Panc1 (cell line): ENCODE measurements around the gene SLC12A8. TPM values are rescaled to one million over a fixed set of nuclear protein-coding genes. Genes with fewer than 3 reads are reported as not detected.
A peak's percentile ranks its signal among the peaks of the same experiment; 100 is the strongest.

Experiments
- ATAC-seq: fragments of 200-7000 bp; cut with Tn5 transposase; 2 replicates; pipeline ENCODE4 v1.9.1; 2020; ENCODE audit warnings: mild to moderate bottlenecking, moderate library complexity
- BruUV-seq: library from RNA; stranded (reverse); fragments of 400-500 nt; replicated peaks from 2 replicates; lab custom pipeline; 2021; lab: Mats Ljungman, UMichigan
- CTCF ChIA-PET: fragments of 300-600 bp; sonication (Branson Sonifier 250); formaldehyde crosslinking; loops from one replicate; lab custom pipeline; 2022; ENCODE audit warnings: antibody characterized with exemption; lab: Charles Lee
- POLR2A ChIA-PET: fragments of 300-600 bp; sonication (Branson Sonifier 250); formaldehyde crosslinking; loops from one replicate; lab custom pipeline; 2022; ENCODE audit warnings: antibody characterized with exemption; lab: Charles Lee
- DNase-seq: peaks from one replicate; pipeline ENCODE4 v3.0.0-alpha.2; 2010; ENCODE audit warnings: low read depth, low spot score
- H3K27ac ChIP-seq: 2 replicates; pipeline ENCODE4 v1.5.1; 2011; ENCODE audit warnings: mild to moderate bottlenecking, low read length, inconsistent platforms
- H3K27me3 ChIP-seq: fragments of 200-500 bp; sonication (Bioruptor generic); 2 replicates; pipeline ENCODE4 v1.6.0; 2014; ENCODE audit warnings: low read length, inconsistent platforms; ENCODE audit not compliant: control insufficient read depth, insufficient read depth
- H3K36me3 ChIP-seq: fragments of 200-500 bp; sonication (Bioruptor generic); 2 replicates; pipeline ENCODE4 v1.5.1; 2014; ENCODE audit warnings: inconsistent platforms, mild to moderate bottlenecking, low read length, moderate library complexity; ENCODE audit not compliant: control insufficient read depth, insufficient read depth
- H3K4me1 ChIP-seq: 2 replicates; pipeline ENCODE4 v1.5.1; 2011; ENCODE audit warnings: inconsistent platforms, mild to moderate bottlenecking, low read length, moderate library complexity; ENCODE audit not compliant: control insufficient read depth, insufficient read depth
- H3K4me3 ChIP-seq, 2 experiments: 2 replicates each; pipeline ENCODE4 v1.5.1; 2011 to 2012; ENCODE audit warnings: low read depth in 2 of 2, low read length in 2 of 2, mild to moderate bottlenecking in 2 of 2, inconsistent platforms in 1 of 2, moderate library complexity in 1 of 2
- H3K9me3 ChIP-seq: fragments of 200-500 bp; sonication (Bioruptor generic); 2 replicates; pipeline ENCODE4 v1.5.1; 2014; ENCODE audit warnings: low read depth, mild to moderate bottlenecking, inconsistent platforms, low read length, moderate library complexity; ENCODE audit not compliant: control insufficient read depth, insufficient read depth
- POLR2AphosphoS5 ChIP-seq: IDR thresholded peaks from 2 replicates; pipeline ENCODE4 v1.6.1; 2012; ENCODE audit warnings: mild to moderate bottlenecking, low read depth, low read length, moderate library complexity
- SIN3A ChIP-seq: IDR thresholded peaks from 2 replicates; pipeline ENCODE4 v1.6.1; 2012; ENCODE audit warnings: low read depth, mild to moderate bottlenecking, low read length, moderate library complexity, borderline replicate concordance; ENCODE audit not compliant: insufficient read depth
- TCF7L2 ChIP-seq: IDR thresholded peaks from 2 replicates; pipeline ENCODE4 v1.6.1; 2011; ENCODE audit warnings: mild to moderate bottlenecking, low read depth, low read length, inconsistent platforms
- in situ Hi-C: cut with HindIII; loops from 2 replicates; pipeline ENCODE4 v1.10.0; 2016; ENCODE audit warnings: low sequenced_read_pairs, low pct_unique_long_range_greater_than_20kb
- intact Hi-C: fragments of 100-400 bp; cut with micrococcal nuclease; formaldehyde crosslinking; loops from one replicate; pipeline ENCODE4 v1.10.0; 2022; ENCODE audit not compliant: unreplicated experiment
- total RNA-seq: library from RNA; stranded (reverse); gene quantifications from one replicate; pipeline ENCODE4 v1.2.1, GENCODE V29; 2021; ENCODE audit not compliant: unreplicated experiment
- TF ChIP-seq, protein P1 (sequence below): fragments of 450-650 bp; IDR thresholded peaks from 2 replicates; pipeline ENCODE4 v1.5.1; 2017; ENCODE audit warnings: mild to moderate bottlenecking
- TF ChIP-seq, protein P2 (sequence below), 2 experiments: IDR thresholded peaks; 2 replicates each; pipeline ENCODE4 v1.6.1; 2011 to 2012; ENCODE audit warnings: low read depth in 2 of 2, control low read depth in 1 of 2, low read length in 1 of 2, mild to moderate bottlenecking in 1 of 2, moderate library complexity in 1 of 2; ENCODE audit not compliant: insufficient read depth in 1 of 2

The SLC12A8 gene
- total RNA-seq, 1 experiment from 2014 or later: 7.0 TPM

DNA sequence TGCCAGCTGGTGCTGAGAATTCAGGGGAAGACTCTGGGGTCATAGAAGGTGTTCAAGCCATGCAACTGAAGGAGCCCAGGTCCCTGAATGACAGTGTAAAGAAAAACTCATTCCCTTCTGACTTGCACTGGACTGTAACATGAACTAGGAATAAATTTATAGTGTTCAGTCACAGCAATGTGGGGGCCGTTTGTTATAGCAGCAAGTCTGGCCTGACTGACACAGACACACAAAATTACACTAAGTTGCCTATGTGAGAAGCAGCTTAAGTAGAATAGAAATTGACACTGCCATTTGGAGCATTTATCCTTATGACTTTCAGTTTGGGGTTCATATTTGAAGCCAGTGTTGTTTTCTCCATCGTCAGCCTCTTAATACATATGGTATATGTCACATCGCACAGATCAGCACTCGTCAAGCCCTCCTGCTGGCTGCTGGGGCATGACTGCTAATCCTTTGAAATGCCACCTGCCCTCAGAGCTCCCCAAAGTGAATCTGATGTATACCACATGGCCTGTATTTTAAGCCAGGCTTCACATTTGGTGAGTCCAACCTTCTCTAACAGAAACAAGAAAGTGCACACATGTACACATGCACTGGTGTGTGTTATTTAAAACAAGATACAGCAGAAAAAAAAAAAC, 139.7 kb downstream of the SLC12A8 start:
- no TSS peak for BruUV-seq

GRCh38 chr3:125072301-125072700, 140.2 kb downstream of the SLC12A8 start:
- in situ Hi-C loops: no loop called here
- H3K9me3 ChIP-seq: no peaks in the 10 kb centered on the region
- TF ChIP-seq, protein P1, sequence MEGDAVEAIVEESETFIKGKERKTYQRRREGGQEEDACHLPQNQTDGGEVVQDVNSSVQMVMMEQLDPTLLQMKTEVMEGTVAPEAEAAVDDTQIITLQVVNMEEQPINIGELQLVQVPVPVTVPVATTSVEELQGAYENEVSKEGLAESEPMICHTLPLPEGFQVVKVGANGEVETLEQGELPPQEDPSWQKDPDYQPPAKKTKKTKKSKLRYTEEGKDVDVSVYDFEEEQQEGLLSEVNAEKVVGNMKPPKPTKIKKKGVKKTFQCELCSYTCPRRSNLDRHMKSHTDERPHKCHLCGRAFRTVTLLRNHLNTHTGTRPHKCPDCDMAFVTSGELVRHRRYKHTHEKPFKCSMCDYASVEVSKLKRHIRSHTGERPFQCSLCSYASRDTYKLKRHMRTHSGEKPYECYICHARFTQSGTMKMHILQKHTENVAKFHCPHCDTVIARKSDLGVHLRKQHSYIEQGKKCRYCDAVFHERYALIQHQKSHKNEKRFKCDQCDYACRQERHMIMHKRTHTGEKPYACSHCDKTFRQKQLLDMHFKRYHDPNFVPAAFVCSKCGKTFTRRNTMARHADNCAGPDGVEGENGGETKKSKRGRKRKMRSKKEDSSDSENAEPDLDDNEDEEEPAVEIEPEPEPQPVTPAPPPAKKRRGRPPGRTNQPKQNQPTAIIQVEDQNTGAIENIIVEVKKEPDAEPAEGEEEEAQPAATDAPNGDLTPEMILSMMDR: no peak
- no peak for TF ChIP-seq SIN3A
- no peak for TF ChIP-seq TCF7L2
- TF ChIP-seq, protein P2, sequence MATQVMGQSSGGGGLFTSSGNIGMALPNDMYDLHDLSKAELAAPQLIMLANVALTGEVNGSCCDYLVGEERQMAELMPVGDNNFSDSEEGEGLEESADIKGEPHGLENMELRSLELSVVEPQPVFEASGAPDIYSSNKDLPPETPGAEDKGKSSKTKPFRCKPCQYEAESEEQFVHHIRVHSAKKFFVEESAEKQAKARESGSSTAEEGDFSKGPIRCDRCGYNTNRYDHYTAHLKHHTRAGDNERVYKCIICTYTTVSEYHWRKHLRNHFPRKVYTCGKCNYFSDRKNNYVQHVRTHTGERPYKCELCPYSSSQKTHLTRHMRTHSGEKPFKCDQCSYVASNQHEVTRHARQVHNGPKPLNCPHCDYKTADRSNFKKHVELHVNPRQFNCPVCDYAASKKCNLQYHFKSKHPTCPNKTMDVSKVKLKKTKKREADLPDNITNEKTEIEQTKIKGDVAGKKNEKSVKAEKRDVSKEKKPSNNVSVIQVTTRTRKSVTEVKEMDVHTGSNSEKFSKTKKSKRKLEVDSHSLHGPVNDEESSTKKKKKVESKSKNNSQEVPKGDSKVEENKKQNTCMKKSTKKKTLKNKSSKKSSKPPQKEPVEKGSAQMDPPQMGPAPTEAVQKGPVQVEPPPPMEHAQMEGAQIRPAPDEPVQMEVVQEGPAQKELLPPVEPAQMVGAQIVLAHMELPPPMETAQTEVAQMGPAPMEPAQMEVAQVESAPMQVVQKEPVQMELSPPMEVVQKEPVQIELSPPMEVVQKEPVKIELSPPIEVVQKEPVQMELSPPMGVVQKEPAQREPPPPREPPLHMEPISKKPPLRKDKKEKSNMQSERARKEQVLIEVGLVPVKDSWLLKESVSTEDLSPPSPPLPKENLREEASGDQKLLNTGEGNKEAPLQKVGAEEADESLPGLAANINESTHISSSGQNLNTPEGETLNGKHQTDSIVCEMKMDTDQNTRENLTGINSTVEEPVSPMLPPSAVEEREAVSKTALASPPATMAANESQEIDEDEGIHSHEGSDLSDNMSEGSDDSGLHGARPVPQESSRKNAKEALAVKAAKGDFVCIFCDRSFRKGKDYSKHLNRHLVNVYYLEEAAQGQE (IDR thresholded peaks at IDR 0.05; ENCODE audit: insufficient read depth in 1 of 2, low read depth in 2 of 2, low read length in 1 of 2): no peak
- no peak for TF ChIP-seq POLR2AphosphoS5
- H3K4me3 ChIP-seq: no peak overlapping the region
- DNase-seq: no peak
- 0 out of 2 replicates have a peak, but pooled peaks cover 3% of the 10 kb centered on the region for H3K4me1 ChIP-seq
- POLR2A ChIA-PET: no interaction called here
- CTCF ChIA-PET: no interaction called here
- H3K27ac ChIP-seq: peak overlapping the region; percentile 57; the same call in 1 of the 2 replicates
- H3K36me3 ChIP-seq: no peaks in the 10 kb centered on the region
- no peak for ATAC-seq
- H3K27me3 ChIP-seq: no peaks in the 10 kb centered on the region
- intact Hi-C loops: no loop called here
- BruUV-seq: no TSS peak

More for the DNA sequence above, 139.7 kb downstream of the SLC12A8 start:
- ChIA-PET POLR2A (interaction anchor here (0.5 kb wide), 1 partner anchor 12 kb away, joined by 3 read pairs; no protein-coding TSS in a partner anchor), CTCF (no interaction called here)
- ATAC-seq (no peak), DNase-seq (no peak)
- TF ChIP-seq TCF7L2: no peak
- TF ChIP-seq, protein P1: no peak
- TF ChIP-seq, protein P2 (IDR thresholded peaks at IDR 0.05; ENCODE audit: insufficient read depth in 1 of 2, low read depth in 2 of 2, low read length in 1 of 2): no peak
- no peak for TF ChIP-seq SIN3A
- no peak for TF ChIP-seq POLR2AphosphoS5
- H3K4me1 ChIP-seq: 0 out of 2 replicates have a peak, but pooled peaks cover 3% of the 10 kb centered on the region
- in situ Hi-C loops: no loop called here
- intact Hi-C loops: no loop called here
- no peaks in the 10 kb centered on the region for H3K36me3 ChIP-seq
- H3K9me3 ChIP-seq: no peaks in the 10 kb centered on the region
- H3K4me3 ChIP-seq: no peak overlapping the region
- H3K27ac ChIP-seq: peak overlapping the region; percentile 57; the same call in 1 of the 2 replicates
- H3K27me3 ChIP-seq: no peaks in the 10 kb centered on the region
